Kidney (tissue), 14 donors: ENCODE results near the gene SNRPD3. TPM values are rescaled to one million over a fixed set of nuclear protein-coding genes. Genes with fewer than 3 reads are reported as not detected.
A peak's percentile ranks its signal among the peaks of the same experiment; 100 is the strongest.
"Not testable (repeated sequence)": the region's sequence is repeated elsewhere in the genome, so short reads cannot be mapped to it uniquely, and the experiment has no call there.

Experiments used
- DNase-seq, 5 donors: peaks; one replicate each; pipeline ENCODE4 v3.0.0-alpha.2; 2013 to 2020
- FAIRE-seq: peaks from 2 replicates; lab custom pipeline; 2012; peaks lifted over from hg19 to GRCh38; lab: Jason Lieb, UNC
- H3K27ac ChIP-seq, 2 donors: one replicate each; pipeline ENCODE4 v1.7.0; 2013; ENCODE audit warnings: low read depth in 2 of 2, low read length in 2 of 2, inconsistent platforms in 1 of 2
- H3K27me3 ChIP-seq: one replicate; pipeline ENCODE4 v1.7.1; 2013; ENCODE audit warnings: low read length, inconsistent platforms; ENCODE audit not compliant: control insufficient read depth, insufficient read depth
- H3K36me3 ChIP-seq, 3 donors: one replicate each; pipeline versions ENCODE4 v1.7.0 to v1.7.1; 2013; ENCODE audit warnings: low read length in 3 of 3, control low read depth in 1 of 3, inconsistent platforms in 1 of 3; ENCODE audit not compliant: insufficient read depth in 3 of 3, control insufficient read depth in 2 of 3
- H3K4me1 ChIP-seq, 3 donors: one replicate each; pipeline versions ENCODE4 v1.7.0 to v1.7.1; 2013; ENCODE audit warnings: low read length in 3 of 3, inconsistent platforms in 1 of 3, low read depth in 1 of 3; ENCODE audit not compliant: control insufficient read depth in 2 of 3, insufficient read depth in 2 of 3
- H3K4me3 ChIP-seq, 3 donors: one replicate each; pipeline versions ENCODE4 v1.7.0 to v1.8.1; 2013; ENCODE audit warnings: low read length in 3 of 3, control low read depth in 1 of 3, inconsistent platforms in 1 of 3
- H3K9ac ChIP-seq, 3 donors: one replicate each; pipeline versions ENCODE4 v1.7.0 to v1.7.1; 2013; ENCODE audit warnings: low read length in 3 of 3, control low read depth in 1 of 3, inconsistent platforms in 1 of 3
- H3K9me3 ChIP-seq, 3 donors: one replicate each; pipeline versions ENCODE4 v1.7.0 to v1.7.1; 2013; ENCODE audit warnings: low read length in 3 of 3, control low read depth in 1 of 3, inconsistent platforms in 1 of 3; ENCODE audit not compliant: control insufficient read depth in 2 of 3, insufficient read depth in 1 of 3
- CTCF ChIP-seq: IDR thresholded peaks from 3 replicates; pipeline ENCODE4 v1.5.1; 2012; ENCODE audit warnings: mild to moderate bottlenecking, moderate library complexity, borderline replicate concordance; ENCODE audit not compliant: insufficient read depth; ENCODE audit errors: extremely low read depth
- intact Hi-C: fragments of 100-400 bp; cut with DNase I; formaldehyde crosslinking; loops from one replicate; pipeline ENCODE4 v1.11.1; 2022
- polyA plus RNA-seq: library from polyadenylated mRNA; stranded (reverse); fragments of 350-450 nt; fragmentation: Illumina TruSeq; extraction: RNeasy Lipid Tissue Mini Kit (QIAGEN cat#74804); gene quantifications from one replicate; pipeline ENCODE4 v1.2.3, GENCODE V29; 2014; ENCODE audit warnings: low read depth, low replicate concordance; ENCODE audit not compliant: insufficient read depth
- total RNA-seq: library from RNA; stranded (reverse); fragmentation: NEBNext Ultra II Directional; extraction: Animal tissue kit (Norgen Biotek cat#: 25700); gene quantifications from one replicate; pipeline ENCODE4 v1.2.1, GENCODE V29; 2021
- donor health status: control.
- donor health status: control.
- donor health status: control.
- donor health status: control.
- donor health status: control.
- donor health status: DM: yes; HTN: yes; CAD: no.
- donor health status: Normal renal cell carcinoma (clear cell type).

The SNRPD3 gene
- total and polyA plus RNA-seq, 2 donors from 2014 or later, result 73.7 to 136 TPM

- H3K27me3 ChIP-seq, result no peaks in the 10 kb centered on the region
- DNase-seq (no peak), FAIRE-seq (no peak)
- H3K4me3 ChIP-seq, result no peak overlapping the region
- peak overlapping the region in 1 of 2 donors; percentile 68 for H3K27ac ChIP-seq
- TF ChIP-seq CTCF, result no peak
- no peak overlapping the region for H3K9ac ChIP-seq
- H3K36me3 ChIP-seq, result peaks cover 11 to 38% (median 23%) of the 10 kb centered on the region in 3 donors
- intact Hi-C loops, result no loop called here
- no peaks in the 10 kb centered on the region for H3K9me3 ChIP-seq
- H3K4me1 ChIP-seq, result peaks cover 0 to 49% (median 48%) of the 10 kb centered on the region in 3 donors
Observed at GRCh38 chr22:24548812-24549211, 7.0 kb upstream of the SNRPD3 start.

GRCh38 chr22:24550028-24550901 is 5.5 kb upstream of the SNRPD3 start:
- H3K9ac ChIP-seq, result peak overlapping the region in 1 of 3 donors; percentile 53
- peak overlapping the region in 1 of 3 donors; percentile 13 for H3K4me3 ChIP-seq
- H3K27ac ChIP-seq, result peak overlapping the region; percentile 82 to 83
- H3K9me3 ChIP-seq, result no peaks in the 10 kb centered on the region
- H3K27me3 ChIP-seq, result no peaks in the 10 kb centered on the region
- intact Hi-C loops, result no loop called here
- peaks cover 11 to 30% (median 23%) of the 10 kb centered on the region in 3 donors for H3K36me3 ChIP-seq
- DNase-seq (peak in 1 of 5 donors; percentile 89), FAIRE-seq (no peak)
- H3K4me1 ChIP-seq, result peaks cover 0 to 48% (median 39%) of the 10 kb centered on the region in 3 donors
- TF ChIP-seq CTCF, result no peak

- H3K4me1 ChIP-seq, result peaks cover 0 to 47% (median 39%) of the 10 kb centered on the region in 3 donors
- intact Hi-C loops, result no loop called here
- no peak for FAIRE-seq
Observed at GRCh38 chr22:24550902-24551435, 4.8 kb upstream of the SNRPD3 start.

GRCh38 chr22:24552503-24553286 is 3.1 kb upstream of the SNRPD3 start:
- intact Hi-C loops, H3K27me3 ChIP-seq, FAIRE-seq, H3K9me3 ChIP-seq: not testable (repeated sequence)
- H3K27ac ChIP-seq, result peak overlapping the region in 1 of 2 donors; percentile 3
- peak overlapping the region in 1 of 3 donors; percentile 97 for H3K9ac ChIP-seq
- peaks cover 8 to 20% (median 12%) of the 10 kb centered on the region in 3 donors for H3K36me3 ChIP-seq
- H3K4me1 ChIP-seq, result peaks cover 3 to 50% (median 44%) of the 10 kb centered on the region in 3 donors
- peak in 1 of 5 donors; percentile 17 for DNase-seq
- H3K4me3 ChIP-seq, result peak overlapping the region in 2 of 3 donors; percentile 65 to 84

More at GRCh38 chr22:24550902-24551435, 4.8 kb upstream of the SNRPD3 start:
- Histone ChIP-seq H3K27me3 (no peaks in the 10 kb centered on the region), H3K9me3 (no peaks in the 10 kb centered on the region), H3K27ac (peak overlapping the region; percentile 82 to 83), H3K36me3 (peaks cover 11 to 30% (median 23%) of the 10 kb centered on the region in 3 donors), H3K9ac (peak overlapping the region in 1 of 3 donors; percentile 53), H3K4me3 (peak overlapping the region in 1 of 3 donors; percentile 13)
- no peak for DNase-seq
- TF ChIP-seq CTCF, result no peak
